ENCODE results near the gene KLHL22. TPM values are rescaled to one million over a fixed set of nuclear protein-coding genes. Genes with fewer than 3 reads are reported as not detected.

KLHL22 gene
- total RNA-seq, 1 experiment from 2014 or later, result 14.5 TPM

- Histone ChIP-seq H3K27me3 (ENCODE audit: control insufficient read depth, insufficient read depth, low read length) (no peaks in the 10 kb centered on the region), H3K4me3 (ENCODE audit: low read depth in 2 of 2, low read length in 2 of 2) (no peak overlapping the region), H3K27ac (ENCODE audit: low read length) (no peak overlapping the region), H3K9me3 (ENCODE audit: control insufficient read depth, insufficient read depth, low read depth, low read length) (no peaks in the 10 kb centered on the region), H3K36me3 (ENCODE audit: control insufficient read depth, insufficient read depth, low read length) (no peaks in the 10 kb centered on the region), H3K4me1 (ENCODE audit: control insufficient read depth, insufficient read depth, low read length) (no peaks in the 10 kb centered on the region)
- TF ChIP-seq REST (IDR thresholded peaks at IDR 0.05; ENCODE audit: insufficient read depth in 1 of 2, low read depth in 2 of 2, low read length in 1 of 2), result no peak
- no peak for TF ChIP-seq CTCF (IDR thresholded peaks at IDR 0.05)
- TF ChIP-seq POLR2AphosphoS5 (IDR thresholded peaks at IDR 0.05; ENCODE audit: low read depth, low read length), result no peak
- TF ChIP-seq TCF7L2 (IDR thresholded peaks at IDR 0.05; ENCODE audit: low read depth, low read length), result no peak
- no peak for TF ChIP-seq SIN3A (IDR thresholded peaks at IDR 0.05; ENCODE audit: borderline replicate concordance, insufficient read depth, low read depth, low read length)
- no peak for ATAC-seq
- CTCF ChIA-PET, result no interaction called here
- no peak for DNase-seq (ENCODE audit: low read depth, low spot score)
- in situ Hi-C loops (cut with HindIII; ENCODE audit: low pct_unique_long_range_greater_than_20kb, low sequenced_read_pairs) (no loop called here), intact Hi-C loops (cut with micrococcal nuclease; ENCODE audit: unreplicated experiment) (no loop called here)
- POLR2A ChIA-PET, result no interaction called here
- no TSS peak for BruUV-seq (replicated peaks)
Measured at GRCh38 chr22:20405931-20406685, 89.5 kb downstream of the KLHL22 start.

GRCh38 chr22:20405291-20405930, 90.2 kb downstream of the KLHL22 start:
- BruUV-seq (replicated peaks), result no TSS peak
- no peaks in the 10 kb centered on the region for H3K27me3 ChIP-seq (ENCODE audit: control insufficient read depth, insufficient read depth, low read length)
- H3K4me1 ChIP-seq (ENCODE audit: control insufficient read depth, insufficient read depth, low read length), result no peaks in the 10 kb centered on the region
- in situ Hi-C loops (cut with HindIII; ENCODE audit: low pct_unique_long_range_greater_than_20kb, low sequenced_read_pairs) (no loop called here), intact Hi-C loops (cut with micrococcal nuclease; ENCODE audit: unreplicated experiment) (no loop called here)
- no peak overlapping the region for H3K4me3 ChIP-seq (ENCODE audit: low read depth in 2 of 2, low read length in 2 of 2)
- TF ChIP-seq TCF7L2 (IDR thresholded peaks at IDR 0.05; ENCODE audit: low read depth, low read length) (no peak), REST (IDR thresholded peaks at IDR 0.05; ENCODE audit: insufficient read depth in 1 of 2, low read depth in 2 of 2, low read length in 1 of 2) (no peak), POLR2AphosphoS5 (IDR thresholded peaks at IDR 0.05; ENCODE audit: low read depth, low read length) (no peak), CTCF (IDR thresholded peaks at IDR 0.05) (no peak), SIN3A (IDR thresholded peaks at IDR 0.05; ENCODE audit: borderline replicate concordance, insufficient read depth, low read depth, low read length) (no peak)
- DNase-seq (ENCODE audit: low read depth, low spot score), result no peak
- POLR2A ChIA-PET, result no interaction called here
- CTCF ChIA-PET, result no interaction called here
- H3K9me3 ChIP-seq (ENCODE audit: control insufficient read depth, insufficient read depth, low read depth, low read length), result no peaks in the 10 kb centered on the region
- no peak for ATAC-seq
- H3K36me3 ChIP-seq (ENCODE audit: control insufficient read depth, insufficient read depth, low read length), result no peaks in the 10 kb centered on the region
- H3K27ac ChIP-seq (ENCODE audit: low read length), result no peak overlapping the region

Measured in Panc1 (cell line).